ENCODE measurements around the gene TSPAN17.

The TSPAN17 gene

GRCh38 chr5:176621661-176622079, 25.6 kb upstream of the TSPAN17 start:
- DNase-seq (ENCODE audit: low read depth): no peak
- no peak for TF ChIP-seq CTCF (conservative IDR thresholded peaks at IDR 0.05; ENCODE audit: control insufficient read depth, insufficient read depth, low read depth, low read length)
- no peak overlapping the region for H3K4me3 ChIP-seq (ENCODE audit: control insufficient read depth, low read depth, low read length)

GRCh38 chr5:176624142-176624541, 23.1 kb upstream of the TSPAN17 start:
- no peak for DNase-seq (ENCODE audit: low read depth)

GRCh38 chr5:176624938-176625337, 22.3 kb upstream of the TSPAN17 start:
- no peak overlapping the region for H3K4me3 ChIP-seq (ENCODE audit: control insufficient read depth, low read depth, low read length)
- no peak for DNase-seq (ENCODE audit: low read depth)
- no peak for TF ChIP-seq CTCF (conservative IDR thresholded peaks at IDR 0.05; ENCODE audit: control insufficient read depth, insufficient read depth, low read depth, low read length)

More at GRCh38 chr5:176624142-176624541, 23.1 kb upstream of the TSPAN17 start:
- no peak overlapping the region for H3K4me3 ChIP-seq (ENCODE audit: control insufficient read depth, low read depth, low read length)
- no peak for TF ChIP-seq CTCF (conservative IDR thresholded peaks at IDR 0.05; ENCODE audit: control insufficient read depth, insufficient read depth, low read depth, low read length)

GRCh38 chr5:176625512-176625911, 21.8 kb upstream of the TSPAN17 start:
- no peak overlapping the region for H3K4me3 ChIP-seq (ENCODE audit: control insufficient read depth, low read depth, low read length)
- no peak for TF ChIP-seq CTCF (conservative IDR thresholded peaks at IDR 0.05; ENCODE audit: control insufficient read depth, insufficient read depth, low read depth, low read length)
- no peak for DNase-seq (ENCODE audit: low read depth)

- H3K4me3 ChIP-seq (ENCODE audit: control insufficient read depth, low read depth, low read length): no peak overlapping the region
- no peak for TF ChIP-seq CTCF (conservative IDR thresholded peaks at IDR 0.05; ENCODE audit: control insufficient read depth, insufficient read depth, low read depth, low read length)
- DNase-seq (ENCODE audit: low read depth): no peak
These were observed 21.1 kb upstream of the TSPAN17 start for GRCh38 chr5:176625966-176626875.

GRCh38 chr5:176626876-176627236, 20.4 kb upstream of the TSPAN17 start:
- TF ChIP-seq CTCF (conservative IDR thresholded peaks at IDR 0.05; ENCODE audit: control insufficient read depth, insufficient read depth, low read depth, low read length): no peak

More at GRCh38 chr5:176626876-176627236, 20.4 kb upstream of the TSPAN17 start:
- DNase-seq (ENCODE audit: low read depth): no peak
- H3K4me3 ChIP-seq (ENCODE audit: control insufficient read depth, low read depth, low read length): no peak overlapping the region
